Measurements from ENCODE around the gene VWA3B. TPM values are rescaled to one million over a fixed set of nuclear protein-coding genes. Genes with fewer than 3 reads are reported as not detected.

Gene VWA3B
- total RNA-seq, 4 donors from 2014 or later: 0.12 to 2.5 TPM; not detected in 2

- TF ChIP-seq, protein P1, sequence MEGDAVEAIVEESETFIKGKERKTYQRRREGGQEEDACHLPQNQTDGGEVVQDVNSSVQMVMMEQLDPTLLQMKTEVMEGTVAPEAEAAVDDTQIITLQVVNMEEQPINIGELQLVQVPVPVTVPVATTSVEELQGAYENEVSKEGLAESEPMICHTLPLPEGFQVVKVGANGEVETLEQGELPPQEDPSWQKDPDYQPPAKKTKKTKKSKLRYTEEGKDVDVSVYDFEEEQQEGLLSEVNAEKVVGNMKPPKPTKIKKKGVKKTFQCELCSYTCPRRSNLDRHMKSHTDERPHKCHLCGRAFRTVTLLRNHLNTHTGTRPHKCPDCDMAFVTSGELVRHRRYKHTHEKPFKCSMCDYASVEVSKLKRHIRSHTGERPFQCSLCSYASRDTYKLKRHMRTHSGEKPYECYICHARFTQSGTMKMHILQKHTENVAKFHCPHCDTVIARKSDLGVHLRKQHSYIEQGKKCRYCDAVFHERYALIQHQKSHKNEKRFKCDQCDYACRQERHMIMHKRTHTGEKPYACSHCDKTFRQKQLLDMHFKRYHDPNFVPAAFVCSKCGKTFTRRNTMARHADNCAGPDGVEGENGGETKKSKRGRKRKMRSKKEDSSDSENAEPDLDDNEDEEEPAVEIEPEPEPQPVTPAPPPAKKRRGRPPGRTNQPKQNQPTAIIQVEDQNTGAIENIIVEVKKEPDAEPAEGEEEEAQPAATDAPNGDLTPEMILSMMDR (IDR thresholded peaks at IDR 0.05): no peak
- TF ChIP-seq POLR2A (IDR thresholded peaks at IDR 0.05): no peak
- H3K4me3 ChIP-seq (ENCODE audit: low read depth, poor library complexity, severe bottlenecking): no peak overlapping the region
- 73 to 76% methylated on average over 3 to 4 of the region's 4 CpGs for WGBS, 2 donors
- DNase-seq (ENCODE audit: low spot score in 2 of 2): no peak
- intact Hi-C loops (cut with DNase I; ENCODE audit: low total_unique reads): no loop called here
These were observed 129.6 kb downstream of the VWA3B start for GRCh38 chr2:98216616-98217015.

DNA sequence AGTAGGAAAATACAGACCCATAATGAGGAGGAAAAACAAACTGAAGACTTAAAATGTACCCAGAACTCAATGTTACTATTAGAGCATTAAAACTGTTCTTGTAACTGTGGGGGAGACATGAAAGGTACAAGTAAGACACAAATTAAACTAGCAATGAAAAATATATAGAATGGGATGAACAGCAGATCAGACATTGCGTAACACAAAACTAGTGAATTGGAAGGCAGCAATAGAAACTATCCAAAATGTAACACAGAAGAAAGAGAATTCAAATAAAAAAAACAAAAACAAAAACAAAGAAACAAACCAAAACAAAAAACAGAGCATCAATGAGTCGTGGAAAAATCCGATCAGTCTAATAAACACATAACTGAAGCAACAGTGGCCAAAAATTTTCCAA, 132.2 kb downstream of the VWA3B start:
- TF ChIP-seq, protein P1 (IDR thresholded peaks at IDR 0.05): no peak
- TF ChIP-seq POLR2A (IDR thresholded peaks at IDR 0.05): no peak
- no peak overlapping the region for H3K4me3 ChIP-seq (ENCODE audit: low read depth, poor library complexity, severe bottlenecking)
- intact Hi-C loops (cut with DNase I; ENCODE audit: low total_unique reads): no loop called here
- WGBS, 2 donors: 93 to 99% methylated on average over 3 of the region's 3 CpGs
- no peak for DNase-seq (ENCODE audit: low spot score in 2 of 2)

- intact Hi-C loops (cut with DNase I; ENCODE audit: low total_unique reads): no loop called here
- 85 to 87% methylated on average over 2 of the region's 2 CpGs for WGBS, 2 donors
- no peak for DNase-seq (ENCODE audit: low spot score in 2 of 2)
- no peak for TF ChIP-seq POLR2A (IDR thresholded peaks at IDR 0.05)
- TF ChIP-seq, protein P1 (IDR thresholded peaks at IDR 0.05): no peak
- H3K4me3 ChIP-seq (ENCODE audit: low read depth, poor library complexity, severe bottlenecking): no peak overlapping the region
These were observed 147.0 kb downstream of the VWA3B start for GRCh38 chr2:98233941-98234340.

- no peak for DNase-seq (ENCODE audit: low spot score in 2 of 2)
- H3K4me3 ChIP-seq (ENCODE audit: low read depth, poor library complexity, severe bottlenecking): no peak overlapping the region
- 34 to 61% methylated on average over 2 of the region's 2 CpGs for WGBS, 2 donors
- intact Hi-C loops (cut with DNase I; ENCODE audit: low total_unique reads): no loop called here
- TF ChIP-seq, protein P1 (IDR thresholded peaks at IDR 0.05): no peak
- TF ChIP-seq POLR2A (IDR thresholded peaks at IDR 0.05): no peak
These were observed 147.8 kb downstream of the VWA3B start for GRCh38 chr2:98234776-98235175.

GRCh38 chr2:98236935-98237334, 150.0 kb downstream of the VWA3B start:
- intact Hi-C loops (cut with DNase I; ENCODE audit: low total_unique reads): no loop called here
- DNase-seq (ENCODE audit: low spot score in 2 of 2): no peak
- TF ChIP-seq, protein P1 (IDR thresholded peaks at IDR 0.05): no peak
- TF ChIP-seq POLR2A (IDR thresholded peaks at IDR 0.05): no peak
- 88 to 91% methylated on average over 11 of the region's 11 CpGs for WGBS, 2 donors
- H3K4me3 ChIP-seq (ENCODE audit: low read depth, poor library complexity, severe bottlenecking): no peak overlapping the region

- 41 to 46% methylated on average over 3 of the region's 3 CpGs for WGBS, 2 donors
- intact Hi-C loops (cut with DNase I; ENCODE audit: low total_unique reads): no loop called here
- TF ChIP-seq POLR2A (IDR thresholded peaks at IDR 0.05): no peak
- TF ChIP-seq, protein P1 (IDR thresholded peaks at IDR 0.05): no peak
- no peak overlapping the region for H3K4me3 ChIP-seq (ENCODE audit: low read depth, poor library complexity, severe bottlenecking)
- no peak for DNase-seq (ENCODE audit: low spot score in 2 of 2)
These were observed 153.9 kb downstream of the VWA3B start for GRCh38 chr2:98240786-98241398.
